ENCODE results near the gene MYRF.

DNA sequence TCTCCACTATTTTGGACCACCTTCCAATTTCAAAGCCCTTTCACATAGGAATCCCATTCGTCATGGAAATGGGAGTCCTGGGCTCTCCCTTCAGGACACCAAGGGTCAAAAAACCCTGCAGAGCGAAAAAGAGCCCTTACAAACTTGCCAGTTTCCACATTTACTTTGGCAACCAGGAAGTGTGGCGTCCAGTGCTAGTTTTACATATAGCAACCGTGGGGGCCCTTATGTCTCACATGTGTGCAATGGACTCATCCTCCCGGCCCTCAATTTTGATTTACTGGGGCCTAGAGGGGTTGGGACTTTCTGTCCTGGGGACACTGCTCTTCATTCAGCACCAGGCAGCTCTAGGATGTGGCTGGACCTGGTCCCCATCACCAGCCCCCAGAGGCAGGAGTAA, 38.5 kb upstream of the MYRF start:
- TF ChIP-seq, protein P1, sequence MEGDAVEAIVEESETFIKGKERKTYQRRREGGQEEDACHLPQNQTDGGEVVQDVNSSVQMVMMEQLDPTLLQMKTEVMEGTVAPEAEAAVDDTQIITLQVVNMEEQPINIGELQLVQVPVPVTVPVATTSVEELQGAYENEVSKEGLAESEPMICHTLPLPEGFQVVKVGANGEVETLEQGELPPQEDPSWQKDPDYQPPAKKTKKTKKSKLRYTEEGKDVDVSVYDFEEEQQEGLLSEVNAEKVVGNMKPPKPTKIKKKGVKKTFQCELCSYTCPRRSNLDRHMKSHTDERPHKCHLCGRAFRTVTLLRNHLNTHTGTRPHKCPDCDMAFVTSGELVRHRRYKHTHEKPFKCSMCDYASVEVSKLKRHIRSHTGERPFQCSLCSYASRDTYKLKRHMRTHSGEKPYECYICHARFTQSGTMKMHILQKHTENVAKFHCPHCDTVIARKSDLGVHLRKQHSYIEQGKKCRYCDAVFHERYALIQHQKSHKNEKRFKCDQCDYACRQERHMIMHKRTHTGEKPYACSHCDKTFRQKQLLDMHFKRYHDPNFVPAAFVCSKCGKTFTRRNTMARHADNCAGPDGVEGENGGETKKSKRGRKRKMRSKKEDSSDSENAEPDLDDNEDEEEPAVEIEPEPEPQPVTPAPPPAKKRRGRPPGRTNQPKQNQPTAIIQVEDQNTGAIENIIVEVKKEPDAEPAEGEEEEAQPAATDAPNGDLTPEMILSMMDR (IDR thresholded peaks at IDR 0.05): no peak
- TF ChIP-seq ZFX (IDR thresholded peaks at IDR 0.05; ENCODE audit: borderline replicate concordance): no peak

All from 22Rv1 (cell line).